Measurements from ENCODE around the gene GRM8.

The GRM8 gene

DNA sequence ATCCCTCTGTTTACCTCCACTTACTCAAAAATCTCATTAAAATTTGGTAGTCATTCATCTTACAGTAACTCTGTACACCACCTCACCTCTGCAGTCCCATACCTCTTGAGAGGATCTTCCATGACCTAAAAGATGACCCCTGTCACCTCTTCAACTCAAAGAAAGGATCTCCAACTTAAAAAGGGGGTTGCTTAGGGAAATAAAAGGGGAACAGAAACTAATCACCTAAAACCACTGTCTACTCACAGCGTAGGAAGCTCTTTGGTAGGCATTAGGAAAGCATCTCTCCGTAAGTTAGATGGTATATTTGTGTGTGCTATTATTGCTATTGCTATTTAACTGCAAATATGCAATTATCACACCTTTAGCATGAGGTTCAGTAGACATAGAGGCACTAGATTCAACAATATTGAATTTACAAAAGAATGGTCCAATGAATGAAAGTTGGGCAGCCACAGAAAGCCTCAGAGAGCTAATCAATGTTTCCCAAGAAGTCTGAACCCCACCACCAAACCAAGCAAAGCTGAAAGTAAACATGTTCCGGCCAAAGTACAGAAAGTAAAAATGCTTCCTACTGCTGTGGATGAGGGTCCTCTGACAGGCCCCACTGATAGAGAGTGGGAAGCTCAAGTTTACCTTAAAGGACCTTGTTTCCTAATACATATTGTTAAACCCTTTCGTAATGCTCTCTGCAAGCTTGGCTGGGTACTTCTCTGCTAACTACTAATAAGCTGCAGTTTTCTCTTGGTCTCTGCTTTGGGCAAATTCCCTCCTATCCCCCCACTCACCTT is 105.8 kb downstream of the GRM8 start:
- no peak for DNase-seq

DNA sequence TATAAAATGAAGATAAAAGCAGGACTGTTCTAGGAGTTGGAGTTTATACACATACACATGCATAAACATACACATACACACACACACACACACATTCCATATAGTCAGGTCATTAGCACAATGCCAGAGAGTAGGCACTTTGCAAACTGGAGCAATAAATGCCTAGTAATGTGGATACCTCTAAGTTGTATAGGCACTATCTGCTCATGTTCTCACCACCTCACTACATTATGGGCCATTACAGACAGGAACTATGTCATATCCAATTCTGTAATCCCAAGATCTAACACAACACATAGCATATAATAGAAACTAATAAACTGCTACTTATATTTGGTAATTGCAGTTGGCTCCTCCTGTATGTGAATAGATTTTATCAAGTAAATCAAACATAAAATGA is 115.6 kb downstream of the GRM8 start:
- no peak for DNase-seq

- no peak for DNase-seq
These were observed 116.8 kb downstream of the GRM8 start for GRCh38 chr7:127135871-127136485.

DNA sequence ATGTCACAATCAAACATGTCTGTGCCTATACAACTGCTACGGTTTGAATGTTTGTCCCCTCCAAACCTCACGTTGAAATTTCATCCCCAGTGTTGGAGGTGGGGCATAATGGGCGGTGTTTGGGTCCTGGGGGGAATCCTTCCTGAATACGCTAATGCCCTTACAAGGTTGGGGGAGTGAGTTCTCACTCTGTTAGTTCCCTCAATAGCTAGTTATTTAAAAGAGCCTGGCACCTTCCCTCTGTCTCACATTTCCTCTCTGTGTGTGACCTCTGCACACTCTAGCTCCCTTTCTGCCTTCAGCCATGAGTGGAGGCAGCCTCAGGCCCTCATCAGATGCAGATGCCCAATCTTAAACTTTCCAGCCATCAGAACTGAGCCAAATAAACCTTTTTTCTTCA is 129.5 kb downstream of the GRM8 start:
- no peak for DNase-seq

GRCh38 chr7:127119517-127119916 is 133.2 kb downstream of the GRM8 start:
- DNase-seq, result no peak

DNA sequence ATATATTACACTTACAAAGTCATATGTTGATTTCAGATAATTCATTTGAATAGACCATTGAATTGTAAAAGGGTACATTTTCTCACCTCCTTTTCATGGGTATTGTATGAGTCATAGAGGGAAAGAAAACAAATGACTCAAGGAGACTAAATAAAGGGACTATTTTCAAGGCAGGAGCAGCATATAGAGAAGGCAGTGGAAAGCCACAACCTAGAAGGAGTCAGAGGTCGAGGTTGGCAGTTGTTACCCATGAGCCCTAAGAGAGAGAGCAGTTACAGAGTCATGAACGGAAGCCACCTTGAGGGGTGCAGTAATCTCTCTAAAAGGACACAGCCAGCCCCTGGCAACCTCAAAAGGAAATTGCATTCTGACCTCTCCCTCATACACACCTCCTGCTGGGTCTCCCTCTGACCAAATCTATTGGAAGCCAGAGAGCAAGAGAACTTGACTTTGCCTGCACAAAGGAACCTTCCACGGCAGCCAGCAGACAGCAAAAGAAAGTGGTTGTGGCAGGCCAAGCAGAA is 137.9 kb downstream of the GRM8 start:
- no peak for DNase-seq

- peak in 1 of 2 donors; percentile 29 for DNase-seq
These were observed 145.1 kb downstream of the GRM8 start for GRCh38 chr7:127107601-127108007.

DNA sequence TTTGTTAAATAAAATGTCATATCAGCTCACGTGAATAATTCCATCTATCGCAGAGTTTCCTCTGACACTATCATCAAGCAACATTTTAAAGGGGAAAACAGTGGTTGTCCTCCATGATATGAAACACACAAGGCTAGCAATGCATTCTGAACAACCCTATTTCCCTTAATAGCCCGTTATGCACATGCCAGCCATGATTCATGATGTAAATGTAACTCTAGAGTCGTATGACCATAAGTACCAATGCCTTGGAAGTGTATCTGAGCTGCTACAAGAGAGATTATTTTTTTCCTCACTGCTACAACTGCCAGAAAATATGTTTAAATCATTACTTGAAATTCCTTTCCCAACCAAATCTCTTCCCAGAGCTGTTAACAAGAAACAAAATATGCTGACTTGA is 159.4 kb downstream of the GRM8 start:
- no peak for DNase-seq

- DNase-seq, result no peak
These were observed 161.1 kb downstream of the GRM8 start for GRCh38 chr7:127091620-127092019.

DNA sequence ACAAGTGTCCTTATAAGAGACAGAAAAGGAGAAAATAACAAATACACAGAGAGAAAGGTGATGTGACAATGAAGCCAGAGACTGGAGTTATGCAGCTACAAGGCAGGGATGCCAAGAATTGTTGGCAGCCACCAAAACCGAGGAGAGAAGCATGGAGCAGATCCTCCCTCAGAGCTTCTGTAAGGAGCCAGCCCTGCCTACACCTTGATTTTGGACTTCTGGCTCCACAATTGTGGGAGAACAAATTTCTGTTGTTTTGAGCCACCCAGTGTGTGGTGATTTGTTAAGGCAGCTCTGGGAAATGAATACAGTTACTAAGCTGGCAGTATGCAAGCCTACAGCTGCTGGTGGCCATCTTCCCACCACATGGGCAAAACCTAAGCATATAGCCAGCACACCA is 163.6 kb downstream of the GRM8 start:
- DNase-seq, result peak in 1 of 2 donors; percentile 41

GRCh38 chr7:127081539-127081938 is 171.2 kb downstream of the GRM8 start:
- no peak for DNase-seq

- no peak for DNase-seq
These were observed 172.2 kb downstream of the GRM8 start for GRCh38 chr7:127080576-127080975.

GRCh38 chr7:127066974-127067373 is 185.8 kb downstream of the GRM8 start:
- DNase-seq, result no peak

DNA sequence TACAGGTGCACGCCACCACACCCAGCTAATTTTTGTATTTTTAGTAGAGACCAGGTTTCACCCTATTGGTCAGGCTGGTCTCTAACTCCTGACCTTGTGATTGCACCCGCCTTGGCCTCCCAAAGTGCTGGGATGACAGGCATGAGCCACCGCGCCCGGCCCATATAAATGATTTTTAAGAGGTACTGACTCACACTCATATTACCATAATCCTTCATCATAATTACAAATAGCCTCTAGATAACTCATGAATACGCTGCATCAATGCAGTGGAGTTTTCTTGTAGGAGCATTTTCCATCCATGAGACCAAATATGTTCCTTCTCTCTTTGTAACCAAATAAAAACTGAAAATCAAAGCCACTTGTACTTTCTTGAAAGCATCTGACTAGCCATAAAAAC is 193.3 kb downstream of the GRM8 start:
- DNase-seq, result no peak

- no peak for DNase-seq
These were observed 194.8 kb downstream of the GRM8 start for GRCh38 chr7:127057918-127058317.

DNA sequence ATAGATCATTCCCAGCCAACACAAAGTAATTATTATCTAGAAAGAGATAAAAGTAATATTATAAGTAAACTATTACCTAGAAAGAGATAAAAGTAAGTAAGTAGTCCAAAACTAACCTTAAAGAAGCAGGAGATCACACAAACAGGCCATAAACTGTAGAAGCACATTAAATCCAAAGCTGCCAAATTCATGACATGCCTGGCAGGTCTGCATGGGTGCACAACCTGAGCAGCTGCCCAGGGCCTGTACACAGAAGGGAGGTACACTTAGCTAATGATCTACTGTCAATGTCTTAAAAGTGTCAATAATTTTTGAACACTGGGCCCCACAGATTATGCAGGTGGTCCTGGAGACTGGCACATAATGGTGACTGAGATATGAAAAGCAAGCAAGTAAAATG is 196.5 kb downstream of the GRM8 start:
- DNase-seq, result no peak

DNA sequence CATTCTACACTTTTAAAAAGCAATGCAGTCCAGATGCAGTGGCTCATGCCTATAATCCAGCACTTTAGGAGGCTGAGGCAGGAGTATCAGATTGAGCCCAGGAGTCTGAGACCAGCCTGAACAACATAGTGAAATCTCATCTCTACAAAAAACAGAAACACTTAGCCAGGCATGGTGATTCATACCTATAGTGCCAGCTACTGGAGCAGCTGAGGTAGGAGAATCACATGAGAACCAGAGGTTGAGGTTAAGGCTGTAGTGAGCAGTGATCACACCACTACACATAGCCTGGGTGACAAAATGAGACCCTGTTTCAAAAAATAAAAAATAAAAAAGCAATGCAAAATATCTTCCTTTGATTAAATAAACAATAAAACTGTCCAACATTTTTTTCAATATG is 205.2 kb downstream of the GRM8 start:
- DNase-seq, result no peak

- no peak for DNase-seq
These were observed 210.9 kb downstream of the GRM8 start for GRCh38 chr7:127041689-127042452.

GRCh38 chr7:127040042-127040441 is 212.7 kb downstream of the GRM8 start:
- no peak for DNase-seq

GRCh38 chr7:127039541-127039940 is 213.2 kb downstream of the GRM8 start:
- no peak for DNase-seq

DNA sequence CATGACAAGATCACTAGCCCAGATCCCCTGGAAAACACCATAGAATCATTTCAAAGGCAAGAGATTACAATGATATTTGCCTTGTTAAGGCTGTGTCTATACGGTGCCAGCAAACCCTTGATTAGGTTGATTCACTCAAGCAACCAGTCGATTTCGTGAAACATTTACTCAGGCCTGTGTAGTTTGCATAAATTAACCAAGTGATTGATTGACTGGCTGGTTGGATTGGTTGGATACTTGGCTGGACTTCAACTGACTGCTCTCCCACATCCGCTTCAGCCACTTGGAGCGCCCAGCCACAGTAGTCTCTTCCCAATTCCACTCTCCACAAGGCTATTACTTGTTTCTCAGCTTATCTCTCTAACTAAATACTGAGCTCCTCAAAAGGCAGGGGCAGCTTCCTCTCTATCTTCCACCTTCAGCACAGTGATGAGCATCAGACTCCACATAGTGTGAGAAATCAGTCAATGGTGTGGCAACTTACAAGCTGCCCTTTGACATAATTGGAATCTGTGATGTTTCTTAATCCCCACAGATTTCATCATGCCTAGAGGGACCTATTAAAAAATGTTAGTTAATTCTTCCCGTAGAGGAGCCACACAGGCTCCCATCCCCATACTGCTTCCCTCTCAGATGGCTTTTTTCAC is 217.4 kb downstream of the GRM8 start:
- DNase-seq, result no peak

DNA sequence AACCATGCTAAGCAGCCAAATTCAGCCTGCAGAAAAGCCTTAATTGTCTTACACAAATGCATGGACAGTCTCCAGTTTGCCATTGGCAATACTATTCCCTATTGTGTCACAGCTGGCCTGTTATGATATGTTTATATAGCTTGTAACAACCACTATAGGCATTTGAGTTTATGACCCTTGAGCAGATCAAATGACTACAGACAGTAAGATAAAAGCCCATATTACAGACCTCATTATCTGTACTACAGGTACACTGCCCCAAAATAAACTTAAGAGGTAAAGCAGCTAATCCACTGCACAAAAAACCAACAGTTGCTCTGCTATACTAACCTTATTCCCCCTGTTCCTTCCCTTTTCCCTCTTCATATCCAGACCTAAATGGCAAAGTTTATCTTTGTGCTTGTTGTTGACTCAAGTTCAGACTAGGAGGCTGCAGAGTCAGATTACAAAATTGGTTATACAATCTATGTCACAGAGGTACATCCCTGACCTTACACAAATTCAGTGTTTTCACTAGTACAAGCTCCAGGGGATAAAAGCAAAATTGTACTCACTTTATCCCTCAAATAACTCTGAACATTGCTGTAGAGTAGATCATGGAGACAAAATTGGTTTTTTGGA is 218.4 kb downstream of the GRM8 start:
- DNase-seq, result no peak

GRCh38 chr7:127029823-127030222 is 222.9 kb downstream of the GRM8 start:
- no peak for DNase-seq

All from hippocampal formation (tissue), 2 donors.